Activated CD4-positive, alpha-beta T cell treated with anti-CD3 and anti-CD28 coated beads for 24 hours (primary cell): ENCODE data around the gene SLC39A11.
"Not testable (repeated sequence)": the region's sequence is repeated elsewhere in the genome, so short reads cannot be mapped to it uniquely, and the experiment has no call there.

Source experiments
- DNase-seq, 2 donors: peaks; one replicate each; pipeline ENCODE4 v3.0.0-alpha.2; 2020; ENCODE audit warnings: low read depth in 2 of 2

The SLC39A11 gene

GRCh38 chr17:72715906-72716572 lies 376.4 kb downstream of the SLC39A11 start:
- no peak for DNase-seq

- no peak for DNase-seq
Measured at GRCh38 chr17:72714357-72714966, 378.0 kb downstream of the SLC39A11 start.

GRCh38 chr17:72713701-72714100 lies 378.8 kb downstream of the SLC39A11 start:
- DNase-seq, result no peak

GRCh38 chr17:72711521-72712310 lies 380.8 kb downstream of the SLC39A11 start:
- DNase-seq, result no peak

- no peak for DNase-seq
Measured at GRCh38 chr17:72710834-72711233, 381.7 kb downstream of the SLC39A11 start.

- no peak for DNase-seq
Measured at GRCh38 chr17:72710202-72710601, 382.3 kb downstream of the SLC39A11 start.

- not testable (repeated sequence) for DNase-seq
Measured at GRCh38 chr17:72708682-72709081, 383.8 kb downstream of the SLC39A11 start.

GRCh38 chr17:72707881-72708280 lies 384.6 kb downstream of the SLC39A11 start:
- no peak for DNase-seq

- DNase-seq, result no peak
Measured at GRCh38 chr17:72706396-72706981, 386.0 kb downstream of the SLC39A11 start.

GRCh38 chr17:72705905-72706395 lies 386.5 kb downstream of the SLC39A11 start:
- no peak for DNase-seq

GRCh38 chr17:72702998-72703397 lies 389.5 kb downstream of the SLC39A11 start:
- no peak for DNase-seq

GRCh38 chr17:72702136-72702735 lies 390.3 kb downstream of the SLC39A11 start:
- no peak for DNase-seq

GRCh38 chr17:72700226-72700625 lies 392.3 kb downstream of the SLC39A11 start:
- DNase-seq, result no peak

GRCh38 chr17:72699545-72699944 lies 392.9 kb downstream of the SLC39A11 start:
- no peak for DNase-seq

GRCh38 chr17:72697602-72698146 lies 394.8 kb downstream of the SLC39A11 start:
- DNase-seq, result no peak

- DNase-seq, result no peak
Measured at GRCh38 chr17:72696721-72697120, 395.8 kb downstream of the SLC39A11 start.

- no peak for DNase-seq
Measured at GRCh38 chr17:72696156-72696555, 396.3 kb downstream of the SLC39A11 start.

- no peak for DNase-seq
Measured at GRCh38 chr17:72693956-72694355, 398.5 kb downstream of the SLC39A11 start.

GRCh38 chr17:72693151-72693878 lies 399.2 kb downstream of the SLC39A11 start:
- DNase-seq, result no peak

- no peak for DNase-seq
Measured at GRCh38 chr17:72692676-72693075, 399.8 kb downstream of the SLC39A11 start.

GRCh38 chr17:72691586-72691985 lies 400.9 kb downstream of the SLC39A11 start:
- no peak for DNase-seq
